Lower leg skin (tissue), 3 donors: ENCODE results near the gene ZNF559.

Experiments used
- POLR2A ChIP-seq, 2 donors: fragments of 450-650 bp; IDR thresholded peaks; one replicate each; pipeline ENCODE4 v1.6.1; 2016 to 2017; ENCODE audit warnings: antibody characterized with exemption in 2 of 2, mild to moderate bottlenecking in 1 of 2, moderate library complexity in 1 of 2
- TF ChIP-seq, protein P1 (sequence below), 3 donors: fragments of 450-650 bp; IDR thresholded peaks; one replicate each; pipeline ENCODE4 v1.5.1; 2016; ENCODE audit warnings: antibody characterized with exemption in 3 of 3, mild to moderate bottlenecking in 3 of 3, moderate library complexity in 2 of 3

DNA sequence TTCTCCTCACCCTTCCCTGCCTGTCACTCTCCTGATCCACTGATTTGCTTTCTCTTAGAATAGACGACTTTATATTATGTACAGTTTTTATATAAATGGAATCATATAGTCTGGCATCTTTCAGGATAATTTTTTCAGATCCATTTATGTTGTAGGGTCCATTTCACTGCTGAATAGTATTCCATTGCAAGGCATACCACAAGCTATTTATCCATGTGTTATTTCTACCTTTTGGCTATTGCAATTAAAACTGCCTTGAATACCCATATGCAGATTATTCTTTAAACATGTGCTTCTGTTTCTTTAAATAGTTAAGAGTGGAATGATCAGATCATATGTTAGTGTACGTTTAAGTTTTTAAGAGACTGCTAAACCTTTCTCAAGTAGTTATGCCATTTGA, 21.0 kb downstream of the ZNF559 start:
- TF ChIP-seq, protein P1, sequence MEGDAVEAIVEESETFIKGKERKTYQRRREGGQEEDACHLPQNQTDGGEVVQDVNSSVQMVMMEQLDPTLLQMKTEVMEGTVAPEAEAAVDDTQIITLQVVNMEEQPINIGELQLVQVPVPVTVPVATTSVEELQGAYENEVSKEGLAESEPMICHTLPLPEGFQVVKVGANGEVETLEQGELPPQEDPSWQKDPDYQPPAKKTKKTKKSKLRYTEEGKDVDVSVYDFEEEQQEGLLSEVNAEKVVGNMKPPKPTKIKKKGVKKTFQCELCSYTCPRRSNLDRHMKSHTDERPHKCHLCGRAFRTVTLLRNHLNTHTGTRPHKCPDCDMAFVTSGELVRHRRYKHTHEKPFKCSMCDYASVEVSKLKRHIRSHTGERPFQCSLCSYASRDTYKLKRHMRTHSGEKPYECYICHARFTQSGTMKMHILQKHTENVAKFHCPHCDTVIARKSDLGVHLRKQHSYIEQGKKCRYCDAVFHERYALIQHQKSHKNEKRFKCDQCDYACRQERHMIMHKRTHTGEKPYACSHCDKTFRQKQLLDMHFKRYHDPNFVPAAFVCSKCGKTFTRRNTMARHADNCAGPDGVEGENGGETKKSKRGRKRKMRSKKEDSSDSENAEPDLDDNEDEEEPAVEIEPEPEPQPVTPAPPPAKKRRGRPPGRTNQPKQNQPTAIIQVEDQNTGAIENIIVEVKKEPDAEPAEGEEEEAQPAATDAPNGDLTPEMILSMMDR (IDR thresholded peaks at IDR 0.05), result no peak
- no peak for TF ChIP-seq POLR2A (IDR thresholded peaks at IDR 0.05)
